Endothelial cell of umbilical vein (primary cell): Measurements from ENCODE around the gene THUMPD2. TPM values are rescaled to one million over a fixed set of nuclear protein-coding genes. Genes with fewer than 3 reads are reported as not detected.

Experiments used
- BruUV-seq: library from RNA; stranded (reverse); fragments of 400-500 nt; replicated peaks from 2 replicates; lab custom pipeline; 2021; lab: Mats Ljungman, UMichigan
- CTCF ChIA-PET: fragments of 300-600, 350-600 bp; sonication (Branson Sonifier 250); formaldehyde crosslinking; loops from one replicate; lab custom pipeline; 2021; ENCODE audit warnings: antibody characterized with exemption, inconsistent platforms; lab: Charles Lee
- POLR2A ChIA-PET: fragments of 300-600, 350-600 bp; sonication (Branson Sonifier 250); formaldehyde crosslinking; loops from one replicate; lab custom pipeline; 2021; ENCODE audit warnings: antibody characterized with exemption, inconsistent platforms; lab: Charles Lee
- DNase-seq: peaks from one replicate; pipeline ENCODE4 v3.0.0-alpha.2; 2011; ENCODE audit warnings: low read depth, low spot score
- FAIRE-seq: peaks from 2 replicates; lab custom pipeline; 2011; peaks lifted over from hg19 to GRCh38; lab: Jason Lieb, UNC
- H2AFZ ChIP-seq: 2 replicates; pipeline ENCODE4 v1.6.0; 2012; ENCODE audit warnings: low read depth, low read length, control low read depth, inconsistent platforms
- H3K27ac ChIP-seq: 2 replicates; pipeline ENCODE4 v1.5.1; 2011; ENCODE audit warnings: low read depth, mild to moderate bottlenecking, control low read depth, low read length, moderate library complexity; ENCODE audit not compliant: insufficient read depth
- H3K27me3 ChIP-seq, 2 experiments: 2 replicates each; pipeline versions ENCODE4 v1.6.0 to v1.6.1; 2011; ENCODE audit warnings: low read length in 2 of 2, mixed read lengths in 1 of 2; ENCODE audit not compliant: control insufficient read depth in 2 of 2, insufficient read depth in 2 of 2
- H3K36me3 ChIP-seq, 2 experiments: 2 replicates in 1 of 2; 3 replicates in 1 of 2; pipeline ENCODE4 v1.5.1; 2011; ENCODE audit warnings: low read length in 2 of 2, mild to moderate bottlenecking in 1 of 2, moderate library complexity in 1 of 2; ENCODE audit not compliant: control insufficient read depth in 2 of 2, insufficient read depth in 2 of 2; ENCODE audit errors: extremely low read depth in 1 of 2
- H3K4me1 ChIP-seq: 3 replicates; pipeline ENCODE4 v1.5.1; 2011; ENCODE audit warnings: mild to moderate bottlenecking, low read length; ENCODE audit not compliant: control insufficient read depth, insufficient read depth; ENCODE audit errors: extremely low read depth
- H3K4me2 ChIP-seq: 2 replicates; pipeline ENCODE4 v1.6.1; 2011; ENCODE audit warnings: low read length, control low read depth, mixed read lengths; ENCODE audit not compliant: insufficient read depth
- H3K4me3 ChIP-seq, 3 experiments: fragments of 200-600 bp in 1 of 3; sonication (generic), shearing (Covaris generic) in 1 of 3; replicated peaks in 1 of 3; 2 replicates each; pipeline ENCODE4 v1.5.1; 2011 to 2016; ENCODE audit warnings: control low read depth in 3 of 3, low read length in 3 of 3, mild to moderate bottlenecking in 2 of 3, inconsistent platforms in 1 of 3, low read depth in 1 of 3, moderate library complexity in 1 of 3; ENCODE audit not compliant: insufficient read depth in 1 of 3
- H3K79me2 ChIP-seq: 2 replicates; pipeline ENCODE4 v1.6.0; 2012; ENCODE audit warnings: low read length, inconsistent platforms; ENCODE audit not compliant: control insufficient read depth, insufficient read depth
- H3K9ac ChIP-seq: replicated peaks from 2 replicates; pipeline ENCODE3; 2011; ENCODE audit warnings: low read length, control low read depth; ENCODE audit not compliant: insufficient read depth; ENCODE audit errors: extremely low read depth
- H3K9me1 ChIP-seq: replicated peaks from 3 replicates; pipeline ENCODE4 v1.6.0; 2011; ENCODE audit warnings: mild to moderate bottlenecking, low read length; ENCODE audit not compliant: control insufficient read depth, insufficient read depth; ENCODE audit errors: extremely low read depth
- H3K9me3 ChIP-seq: replicated peaks from 2 replicates; pipeline ENCODE4 v1.5.1; 2012; ENCODE audit warnings: low read length, inconsistent platforms; ENCODE audit not compliant: control insufficient read depth, insufficient read depth
- H4K20me1 ChIP-seq: replicated peaks from 2 replicates; pipeline ENCODE3; 2011; ENCODE audit warnings: mild to moderate bottlenecking, low read length; ENCODE audit not compliant: control insufficient read depth, insufficient read depth; ENCODE audit errors: extremely low read depth
- EZH2 ChIP-seq: IDR thresholded peaks from 2 replicates; pipeline ENCODE4 v1.6.1; 2012; ENCODE audit warnings: borderline replicate concordance, low read depth, mild to moderate bottlenecking, moderate library complexity, low read length, inconsistent platforms; ENCODE audit not compliant: severe bottlenecking
- FOS ChIP-seq: IDR thresholded peaks from 2 replicates; pipeline ENCODE4 v1.6.1; 2011; ENCODE audit warnings: mild to moderate bottlenecking, low read length, moderate library complexity, borderline replicate concordance; ENCODE audit not compliant: insufficient read depth
- GATA2 ChIP-seq: IDR thresholded peaks from 2 replicates; pipeline ENCODE4 v1.7.0; 2011; ENCODE audit warnings: low read depth, mild to moderate bottlenecking, moderate library complexity, mixed read lengths, low read length; ENCODE audit not compliant: insufficient read length, insufficient read depth
- JUN ChIP-seq: IDR thresholded peaks from 2 replicates; pipeline ENCODE4 v1.6.1; 2011; ENCODE audit warnings: borderline replicate concordance, low read depth; ENCODE audit not compliant: insufficient read length, insufficient read depth
- MYC ChIP-seq: IDR thresholded peaks from one replicate; pipeline ENCODE4 v1.6.1; 2011; ENCODE audit warnings: mild to moderate bottlenecking, low read depth, low read length
- POLR2A ChIP-seq: IDR thresholded peaks from 2 replicates; pipeline ENCODE4 v1.6.1; 2012; ENCODE audit warnings: low read depth, mild to moderate bottlenecking, control low read depth, low read length
- POLR2AphosphoS5 ChIP-seq: IDR thresholded peaks from 2 replicates; pipeline ENCODE4 v1.6.1; 2012; ENCODE audit warnings: low read depth, mild to moderate bottlenecking, control low read depth, low read length, moderate library complexity; ENCODE audit not compliant: insufficient read depth
- dilution Hi-C: fragments of 300-500 bp; cut with MboI; formaldehyde crosslinking; loops from one replicate; pipeline ENCODE4 v1.15.0; 2019; ENCODE audit warnings: low sequenced_read_pairs; ENCODE audit not compliant: extremely low pct_ligation_motif_present
- intact Hi-C: fragments of 100-400 bp; cut with micrococcal nuclease; formaldehyde crosslinking; loops from one replicate; pipeline ENCODE4 v1.10.0; 2022
- polyA plus RNA-seq, 4 experiments: library from polyadenylated mRNA; depleted of rRNA in 3 of 4; stranded (reverse) in 3 of 4; unstranded in 1 of 4; fragments of >200 nt; gene quantifications; 2 replicates each; pipeline versions ENCODE4 v1.2.1 to v1.2.3, GENCODE V29; 2011 to 2012; ENCODE audit warnings: missing spikeins in 1 of 4
- total RNA-seq: library from RNA; stranded (reverse); gene quantifications from 2 replicates; pipeline ENCODE4 v1.2.3, GENCODE V29; 2021
- TF ChIP-seq, protein P1 (sequence below): IDR thresholded peaks from 2 replicates; pipeline ENCODE4 v1.6.1; 2011; ENCODE audit not compliant: insufficient read depth, insufficient read length
- TF ChIP-seq, protein P2 (sequence below), 2 donors: IDR thresholded peaks; 1 replicate in 1 of 2; 2 replicates in 1 of 2; pipeline ENCODE4 v1.5.1; 2011; ENCODE audit warnings: low read length in 2 of 2, mild to moderate bottlenecking in 2 of 2, moderate library complexity in 2 of 2, control low read depth in 1 of 2, inconsistent platforms in 1 of 2, low read depth in 1 of 2; ENCODE audit not compliant: insufficient read depth in 1 of 2; ENCODE audit errors: extremely low read depth in 1 of 2

Gene THUMPD2
- total and polyA plus RNA-seq, 2 donors (not counting 3 experiments of a cell fraction or from before 2014, with no cell fraction given): 4.3 to 8.2 TPM

DNA sequence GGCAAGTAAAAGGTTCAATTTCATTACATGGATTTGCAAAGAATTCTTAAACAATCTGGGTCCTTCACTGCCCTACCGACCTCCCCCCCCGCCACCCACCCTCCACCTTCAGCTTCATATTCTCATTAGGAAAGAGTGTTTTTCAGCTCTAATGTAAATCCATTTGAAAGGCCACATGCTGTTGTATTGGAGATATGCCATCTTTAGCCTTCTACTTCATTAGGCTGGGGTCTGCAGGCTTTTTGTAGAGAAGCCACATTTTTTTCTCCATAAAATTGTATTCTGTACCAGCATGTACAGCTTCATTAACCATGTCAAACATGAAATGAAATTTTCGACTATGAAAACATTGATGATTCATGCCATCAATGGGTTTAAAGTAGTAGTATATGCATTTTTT lies 42.8 kb upstream of the THUMPD2 start:
- TF ChIP-seq, protein P1, sequence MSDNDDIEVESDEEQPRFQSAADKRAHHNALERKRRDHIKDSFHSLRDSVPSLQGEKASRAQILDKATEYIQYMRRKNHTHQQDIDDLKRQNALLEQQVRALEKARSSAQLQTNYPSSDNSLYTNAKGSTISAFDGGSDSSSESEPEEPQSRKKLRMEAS: no peak
- TF ChIP-seq JUN (no peak), POLR2AphosphoS5 (no peak), GATA2 (no peak), MYC (no peak), EZH2 (no peak), POLR2A (no peak), FOS (no peak)
- TF ChIP-seq, protein P2, sequence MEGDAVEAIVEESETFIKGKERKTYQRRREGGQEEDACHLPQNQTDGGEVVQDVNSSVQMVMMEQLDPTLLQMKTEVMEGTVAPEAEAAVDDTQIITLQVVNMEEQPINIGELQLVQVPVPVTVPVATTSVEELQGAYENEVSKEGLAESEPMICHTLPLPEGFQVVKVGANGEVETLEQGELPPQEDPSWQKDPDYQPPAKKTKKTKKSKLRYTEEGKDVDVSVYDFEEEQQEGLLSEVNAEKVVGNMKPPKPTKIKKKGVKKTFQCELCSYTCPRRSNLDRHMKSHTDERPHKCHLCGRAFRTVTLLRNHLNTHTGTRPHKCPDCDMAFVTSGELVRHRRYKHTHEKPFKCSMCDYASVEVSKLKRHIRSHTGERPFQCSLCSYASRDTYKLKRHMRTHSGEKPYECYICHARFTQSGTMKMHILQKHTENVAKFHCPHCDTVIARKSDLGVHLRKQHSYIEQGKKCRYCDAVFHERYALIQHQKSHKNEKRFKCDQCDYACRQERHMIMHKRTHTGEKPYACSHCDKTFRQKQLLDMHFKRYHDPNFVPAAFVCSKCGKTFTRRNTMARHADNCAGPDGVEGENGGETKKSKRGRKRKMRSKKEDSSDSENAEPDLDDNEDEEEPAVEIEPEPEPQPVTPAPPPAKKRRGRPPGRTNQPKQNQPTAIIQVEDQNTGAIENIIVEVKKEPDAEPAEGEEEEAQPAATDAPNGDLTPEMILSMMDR (IDR thresholded peaks at IDR 0.05; ENCODE audit: extremely low read depth in 1 of 2, insufficient read depth in 1 of 2, low read depth in 1 of 2, low read length in 2 of 2): no peak
- dilution Hi-C loops (no loop called here), intact Hi-C loops (no loop called here)
- no peak overlapping the region for H3K4me2 ChIP-seq
- H3K79me2 ChIP-seq: no peaks in the 10 kb centered on the region
- no peak for FAIRE-seq
- H3K36me3 ChIP-seq: no peaks in the 10 kb centered on the region
- no peak overlapping the region for H3K27ac ChIP-seq
- POLR2A ChIA-PET: no interaction called here
- DNase-seq: no peak
- H4K20me1 ChIP-seq: no peaks in the 10 kb centered on the region
- CTCF ChIA-PET: interaction anchor here (0.8 kb wide), 1 partner anchor 16 kb away, joined by 4 read pairs; no protein-coding TSS in a partner anchor
- H3K27me3 ChIP-seq: no peaks in the 10 kb centered on the region
- no peaks in the 10 kb centered on the region for H3K9me1 ChIP-seq
- no peaks in the 10 kb centered on the region for H3K4me1 ChIP-seq
- no peak overlapping the region for H3K4me3 ChIP-seq
- no peak overlapping the region for H2AFZ ChIP-seq
- no peaks in the 10 kb centered on the region for H3K9me3 ChIP-seq
- no peak overlapping the region for H3K9ac ChIP-seq
- no TSS peak for BruUV-seq
